Aorta (tissue), 5 donors: ENCODE measurements around the gene CYP46A1. TPM values are rescaled to one million over a fixed set of nuclear protein-coding genes. Genes with fewer than 3 reads are reported as not detected.
A peak's percentile ranks its signal among the peaks of the same experiment; 100 is the strongest.

Experiments used
- ATAC-seq: fragments of 200-7000 bp; cut with Tn5 transposase; one replicate; pipeline ENCODE4 v1.9.1; 2022; ENCODE audit warnings: moderate library complexity; ENCODE audit not compliant: low FRiP score
- DNase-seq, 2 donors: peaks; one replicate each; pipeline ENCODE4 v3.0.0-alpha.2; 2020
- H3K27ac ChIP-seq, 2 donors: one replicate each; pipeline ENCODE4 v1.5.1; 2013; ENCODE audit warnings: low read length in 2 of 2, mild to moderate bottlenecking in 2 of 2, moderate library complexity in 2 of 2, control low read depth in 1 of 2, inconsistent platforms in 1 of 2, low read depth in 1 of 2
- H3K27me3 ChIP-seq, 2 donors: one replicate each; pipeline ENCODE4 v1.6.1; 2013; ENCODE audit warnings: control low read depth in 1 of 2, low read length in 1 of 2, mild to moderate bottlenecking in 1 of 2, moderate library complexity in 1 of 2; ENCODE audit not compliant: insufficient read depth in 2 of 2, control insufficient read depth in 1 of 2
- H3K36me3 ChIP-seq, 2 donors: one replicate each; pipeline ENCODE4 v1.6.1; 2013; ENCODE audit warnings: control low read depth in 1 of 2, low read length in 1 of 2, mild to moderate bottlenecking in 1 of 2; ENCODE audit not compliant: insufficient read depth in 2 of 2, control insufficient read depth in 1 of 2
- H3K4me1 ChIP-seq, 2 donors: one replicate each; pipeline ENCODE4 v1.6.1; 2013; ENCODE audit warnings: low read length in 2 of 2, control low read depth in 1 of 2, mild to moderate bottlenecking in 1 of 2, moderate library complexity in 1 of 2; ENCODE audit not compliant: insufficient read depth in 2 of 2, control insufficient read depth in 1 of 2
- H3K4me3 ChIP-seq, 2 donors: one replicate each; pipeline ENCODE4 v1.5.1; 2013; ENCODE audit warnings: low read length in 2 of 2, control low read depth in 1 of 2, mild to moderate bottlenecking in 1 of 2
- H3K9me3 ChIP-seq: one replicate; pipeline ENCODE4 v1.6.1; 2013; ENCODE audit warnings: mild to moderate bottlenecking, low read length; ENCODE audit not compliant: control insufficient read depth
- WGBS, 2 donors: extraction: QIAGEN DNeasy Blood & Tissue Kit; methylation state at CpG; one replicate each; pipeline ENCODE4 v1.1.7; 2013; 5-methylcytosine and 5-hydroxymethylcytosine counted together
- intact Hi-C, 2 donors: fragments of 100-400 bp; cut with DNase I; formaldehyde crosslinking; loops; one replicate each; pipeline versions ENCODE4 v1.14.2 to v1.15.0; 2022
- polyA plus RNA-seq, 2 donors: library from polyadenylated mRNA; stranded (reverse); fragments of 200-250 nt; gene quantifications; one replicate each; pipeline ENCODE4 v1.2.3, GENCODE V29; 2013
- total RNA-seq, 2 donors: library from RNA; stranded (reverse); fragmentation: NEBNext Ultra II Directional; extraction: Animal tissue kit (Norgen Biotek cat#: 25700); gene quantifications; one replicate each; pipeline ENCODE4 v1.2.1, GENCODE V29; 2021
- donor health status: healthy with polysubstance abuse.
- donor health status: Bipolar disorder and iron deficiency.
- donor health status: DM: no; HTN: no; CAD: no.
- donor health status: DM: no; HTN: no; CAD: no.
- donor health status: DM: yes; HTN: yes; CAD: no.

The CYP46A1 gene
- total and polyA plus RNA-seq, 4 donors: 0.68 to 3.7 (median 0.97) TPM; not detected in 1

DNA sequence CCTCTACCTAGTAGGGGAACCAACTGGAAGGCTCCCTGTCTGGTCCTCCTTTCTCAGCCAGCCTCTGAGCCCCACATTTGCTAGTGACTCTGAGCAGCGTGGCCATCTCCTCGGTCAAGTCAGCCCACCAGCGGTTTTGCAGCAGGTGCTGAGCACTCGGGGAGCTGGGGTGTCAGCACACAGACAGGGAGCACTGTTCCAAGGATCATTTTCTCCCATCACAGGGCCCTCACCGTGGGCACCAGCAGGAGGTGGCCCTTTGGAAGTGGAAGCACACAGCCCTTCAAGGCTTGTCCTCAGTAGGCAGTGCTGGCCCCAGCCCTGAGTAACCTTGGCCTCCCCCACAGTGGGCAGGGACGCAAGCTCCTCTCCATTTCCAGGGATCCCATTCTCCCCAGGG is 85.0 kb downstream of the CYP46A1 start:
- ATAC-seq (no peak), DNase-seq (no peak)
- Histone ChIP-seq H3K36me3 (no peaks in the 10 kb centered on the region), H3K4me1 (peaks cover 0 to 2% of the 10 kb centered on the region in 2 donors), H3K4me3 (no peak overlapping the region), H3K27ac (no peak overlapping the region), H3K27me3 (no peaks in the 10 kb centered on the region), H3K9me3 (no peaks in the 10 kb centered on the region)
- 98% methylated on average over 6 of the region's 6 CpGs for WGBS, 2 donors
- intact Hi-C loops: no loop called here

DNA sequence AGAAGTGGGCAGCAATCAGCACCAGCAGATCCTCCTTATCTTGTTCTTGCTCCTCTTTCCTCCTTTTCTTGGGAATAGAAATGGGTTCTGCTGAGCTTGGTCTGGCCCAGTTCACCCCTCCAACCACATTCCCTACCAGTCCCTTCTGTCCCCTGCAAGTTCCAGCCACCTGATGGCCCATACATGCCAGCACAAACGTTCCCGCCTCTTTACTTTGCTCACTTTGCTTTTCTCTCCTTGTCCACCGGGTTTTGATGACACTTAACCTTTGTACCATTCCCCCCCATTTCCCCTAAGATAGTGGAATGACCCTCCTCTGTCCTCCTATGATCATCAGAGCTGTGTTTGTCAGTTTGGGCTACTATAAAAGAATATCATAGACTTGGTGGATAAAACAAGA is 85.7 kb downstream of the CYP46A1 start:
- DNase-seq (no peak), ATAC-seq (no peak)
- intact Hi-C loops: no loop called here
- Histone ChIP-seq H3K36me3 (no peaks in the 10 kb centered on the region), H3K27me3 (no peaks in the 10 kb centered on the region), H3K27ac (no peak overlapping the region), H3K9me3 (no peaks in the 10 kb centered on the region), H3K4me1 (peaks cover 0 to 2% of the 10 kb centered on the region in 2 donors), H3K4me3 (no peak overlapping the region)
- WGBS, 2 donors: 93 to 96% methylated on average over 3 of the region's 3 CpGs

DNA sequence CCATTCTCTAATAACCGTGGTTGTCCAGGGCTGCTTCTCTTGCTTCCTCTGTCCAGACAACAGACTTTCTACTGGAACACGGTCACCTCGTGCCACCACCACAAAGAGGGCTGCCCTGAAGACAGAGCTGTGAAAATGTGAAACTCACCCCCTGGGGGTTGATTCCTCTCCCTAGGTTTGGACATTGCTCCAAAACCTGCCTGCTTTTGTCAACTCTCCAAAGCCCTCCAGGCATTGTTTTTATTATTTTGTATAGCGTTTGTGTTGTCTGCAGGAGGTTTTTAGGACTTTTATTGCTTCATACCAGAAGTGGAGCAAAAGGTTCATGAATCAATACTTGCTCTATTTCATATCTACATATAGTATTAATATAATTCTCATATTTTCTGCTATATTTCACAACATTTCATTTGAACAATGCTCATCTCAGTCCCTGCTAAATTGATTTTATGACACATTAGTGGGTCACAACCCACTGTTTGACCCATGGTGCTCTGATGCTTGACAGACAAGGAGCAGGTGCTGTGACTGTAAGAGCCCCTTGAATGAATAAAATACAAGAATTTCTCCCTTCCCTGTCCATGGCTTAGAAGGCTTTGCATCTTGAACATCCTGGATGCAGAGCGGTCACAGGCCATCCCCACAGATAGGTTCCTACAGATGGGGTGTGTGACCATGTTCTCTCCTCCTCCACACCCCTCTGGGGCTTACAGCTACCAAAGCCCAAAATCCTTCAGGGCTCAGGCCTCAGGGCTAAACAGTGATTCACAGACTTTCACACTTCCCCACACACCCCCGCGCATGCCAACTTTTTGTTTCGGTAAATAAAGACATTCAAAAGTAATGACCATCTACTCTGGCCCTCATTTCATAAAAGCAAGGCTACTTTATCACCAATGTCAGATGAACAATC is 88.5 kb downstream of the CYP46A1 start:
- H3K4me3 ChIP-seq: no peak overlapping the region
- 88% methylated on average over 8 of the region's 8 CpGs for WGBS, 2 donors
- intact Hi-C loops: no loop called here
- no peaks in the 10 kb centered on the region for H3K27me3 ChIP-seq
- ATAC-seq (no peak), DNase-seq (no peak)
- H3K9me3 ChIP-seq: no peaks in the 10 kb centered on the region
- no peak overlapping the region for H3K27ac ChIP-seq
- H3K4me1 ChIP-seq: no peaks in the 10 kb centered on the region
- H3K36me3 ChIP-seq: no peaks in the 10 kb centered on the region

- DNase-seq (no peak), ATAC-seq (no peak)
- no peaks in the 10 kb centered on the region for H3K36me3 ChIP-seq
- WGBS, 2 donors: 94 to 95% methylated on average over 26 of the region's 26 CpGs
- no peak overlapping the region for H3K27ac ChIP-seq
- H3K9me3 ChIP-seq: no peaks in the 10 kb centered on the region
- intact Hi-C loops: no loop called here
- H3K27me3 ChIP-seq: no peaks in the 10 kb centered on the region
- no peak overlapping the region for H3K4me3 ChIP-seq
- H3K4me1 ChIP-seq: no peaks in the 10 kb centered on the region
Measured at GRCh38 chr14:99773521-99774497, 89.7 kb downstream of the CYP46A1 start.

DNA sequence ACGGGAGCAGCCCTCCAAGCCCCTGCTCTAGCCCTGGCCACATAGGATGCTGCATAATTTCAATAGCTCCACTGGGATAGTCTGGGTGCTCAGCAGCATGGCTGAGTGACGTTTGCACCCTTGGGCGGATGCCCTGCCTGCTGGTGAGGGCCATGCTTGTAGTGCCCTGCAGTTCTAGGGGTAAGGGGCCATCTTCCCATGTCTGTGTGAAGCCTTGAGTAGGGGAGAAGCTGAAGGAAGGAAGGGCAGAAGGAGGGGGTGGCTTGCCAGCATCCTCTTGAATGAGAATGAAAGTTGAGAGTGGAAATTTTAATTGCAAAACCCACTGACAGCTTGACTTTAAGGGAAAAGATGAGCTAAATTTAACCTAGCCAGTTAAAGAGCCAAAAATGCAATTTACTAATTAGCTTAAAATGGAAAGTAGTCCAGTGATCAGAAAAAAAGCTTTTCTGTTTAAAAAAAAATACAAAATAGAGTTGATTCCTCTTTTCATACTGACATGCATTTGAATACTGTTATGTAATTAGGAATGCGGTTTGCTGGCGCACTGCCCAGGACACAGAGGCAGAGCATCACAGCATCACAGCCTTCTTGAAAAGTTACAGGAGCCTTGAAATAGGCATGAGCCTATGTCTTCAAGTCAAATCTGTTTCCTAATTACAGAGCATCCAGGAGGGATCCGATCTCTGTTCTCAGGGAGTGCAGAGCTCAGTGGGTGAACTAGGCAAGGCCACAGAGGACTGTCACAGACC is 90.6 kb downstream of the CYP46A1 start:
- 73 to 80% methylated on average over 6 of the region's 6 CpGs for WGBS, 2 donors
- intact Hi-C loops: no loop called here
- H3K9me3 ChIP-seq: no peaks in the 10 kb centered on the region
- H3K27ac ChIP-seq: no peak overlapping the region
- DNase-seq (no peak), ATAC-seq (no peak)
- H3K4me3 ChIP-seq: no peak overlapping the region
- H3K36me3 ChIP-seq: no peaks in the 10 kb centered on the region
- no peaks in the 10 kb centered on the region for H3K4me1 ChIP-seq
- H3K27me3 ChIP-seq: no peaks in the 10 kb centered on the region

GRCh38 chr14:99775351-99775750 is 91.3 kb downstream of the CYP46A1 start:
- no peak for DNase-seq
- 93 to 95% methylated on average over 9 of the region's 9 CpGs for WGBS, 2 donors
- H3K27ac ChIP-seq: no peak overlapping the region

More at GRCh38 chr14:99775351-99775750, 91.3 kb downstream of the CYP46A1 start:
- H3K36me3 ChIP-seq: no peaks in the 10 kb centered on the region
- H3K27me3 ChIP-seq: no peaks in the 10 kb centered on the region
- intact Hi-C loops: no loop called here
- no peak overlapping the region for H3K4me3 ChIP-seq
- H3K9me3 ChIP-seq: no peaks in the 10 kb centered on the region
- H3K4me1 ChIP-seq: no peaks in the 10 kb centered on the region
- ATAC-seq: peak; percentile 8

Other genes starting within 250 kb of the CYP46A1 start
- gene SETD3, start 203.4 kb upstream of the CYP46A1 start, total RNA-seq: 10 to 100 TPM; 60.7 to 66.0 TPM
- gene SETD3, start 203.4 kb upstream of the CYP46A1 start, polyA plus RNA-seq: 10 to 100 TPM; 41.0 to 53.0 TPM
- 10 to 100 TPM; 40.5 to 40.9 TPM for gene CCNK, start 202.9 kb upstream of the CYP46A1 start, total RNA-seq
- gene CCNK, start 202.9 kb upstream of the CYP46A1 start, polyA plus RNA-seq: 10 to 100 TPM; 11.2 to 12.5 TPM
- gene CCDC85C, start 80.1 kb upstream of the CYP46A1 start, total RNA-seq: 1 to 10 TPM; 6.4 to 7.6 TPM
- gene CCDC85C, start 80.1 kb upstream of the CYP46A1 start, polyA plus RNA-seq: 1 to 10 TPM; 1.2 to 8.1 TPM
- 1 to 10 TPM; 2.5 to 7.7 TPM for gene HHIPL1, start 39.2 kb upstream of the CYP46A1 start, total RNA-seq
- under 1 TPM; 0.51 to 0.63 TPM for gene HHIPL1, start 39.2 kb upstream of the CYP46A1 start, polyA plus RNA-seq
- gene EML1, start 109.1 kb downstream of the CYP46A1 start, total RNA-seq: 10 to 100 TPM; 45.9 to 62.0 TPM
- 10 to 100 TPM in 1 of 2 donors, 1 to 10 TPM in 1; 4.8 to 27.4 TPM for gene EML1, start 109.1 kb downstream of the CYP46A1 start, polyA plus RNA-seq